ENCODE data around the gene TMEM121. TPM values are rescaled to one million over a fixed set of nuclear protein-coding genes. Genes with fewer than 3 reads are reported as not detected.

Gene TMEM121
- polyA plus RNA-seq, 1 donor (not counting 4 experiments of a cell fraction or from before 2014, with no cell fraction given): 0.18 TPM

DNA sequence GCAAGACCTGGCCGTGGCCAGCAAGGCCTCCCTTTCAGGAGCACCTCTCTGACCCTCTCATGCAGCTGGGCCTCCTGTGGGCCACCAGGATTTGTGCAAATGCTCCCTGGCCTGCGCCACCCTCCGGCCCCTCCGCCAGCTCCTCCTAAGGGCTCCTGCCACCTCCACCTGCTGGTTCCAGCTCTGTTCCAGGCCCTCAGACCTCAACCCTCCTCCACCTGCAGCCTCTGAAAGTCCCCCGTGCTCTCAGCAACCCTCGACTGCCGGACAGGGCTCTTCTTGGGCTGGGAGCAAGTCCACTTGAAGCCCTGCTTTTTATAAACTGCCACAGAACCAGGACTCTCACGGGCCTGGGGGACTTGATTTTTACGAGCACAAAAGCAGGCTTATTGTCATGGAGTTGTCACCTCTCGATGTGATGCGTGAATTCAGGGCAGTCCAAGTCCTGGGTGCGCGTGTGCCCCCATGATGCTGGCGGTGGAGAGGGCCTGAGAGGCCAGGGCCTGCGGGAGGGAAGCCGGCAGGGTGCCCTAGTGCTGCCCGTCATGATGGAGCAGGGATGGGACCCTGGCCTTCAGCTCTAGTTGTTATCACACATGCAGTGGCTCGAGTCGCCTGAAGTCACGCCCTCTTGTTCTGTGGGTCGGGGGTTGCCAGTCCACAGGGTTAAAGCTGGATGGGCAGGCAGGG lies 26.2 kb upstream of the TMEM121 start:
- H3K4me2 ChIP-seq (ENCODE audit: control insufficient read depth, extremely low read depth, insufficient read depth, low read depth, low read length): no peak overlapping the region
- FAIRE-seq (no peak), DNase-seq (ENCODE audit: low read depth, low spot score) (no peak)
- no peaks in the 10 kb centered on the region for H3K9me3 ChIP-seq (ENCODE audit: control insufficient read depth, low read depth, low read length)
- no peaks in the 10 kb centered on the region for H3K27me3 ChIP-seq (ENCODE audit: control insufficient read depth, extremely low read depth, insufficient read depth, low read length)
- peaks cover 6% of the 10 kb centered on the region for H3K4me1 ChIP-seq (ENCODE audit: control insufficient read depth, extremely low read depth, insufficient read depth, low read length)
- no peaks in the 10 kb centered on the region for H3K9me1 ChIP-seq (ENCODE audit: control insufficient read depth, extremely low read depth, insufficient read depth, low read length)
- H3K27ac ChIP-seq (ENCODE audit: control insufficient read depth, insufficient read depth, low read length): no peak overlapping the region
- TF ChIP-seq, protein P1, sequence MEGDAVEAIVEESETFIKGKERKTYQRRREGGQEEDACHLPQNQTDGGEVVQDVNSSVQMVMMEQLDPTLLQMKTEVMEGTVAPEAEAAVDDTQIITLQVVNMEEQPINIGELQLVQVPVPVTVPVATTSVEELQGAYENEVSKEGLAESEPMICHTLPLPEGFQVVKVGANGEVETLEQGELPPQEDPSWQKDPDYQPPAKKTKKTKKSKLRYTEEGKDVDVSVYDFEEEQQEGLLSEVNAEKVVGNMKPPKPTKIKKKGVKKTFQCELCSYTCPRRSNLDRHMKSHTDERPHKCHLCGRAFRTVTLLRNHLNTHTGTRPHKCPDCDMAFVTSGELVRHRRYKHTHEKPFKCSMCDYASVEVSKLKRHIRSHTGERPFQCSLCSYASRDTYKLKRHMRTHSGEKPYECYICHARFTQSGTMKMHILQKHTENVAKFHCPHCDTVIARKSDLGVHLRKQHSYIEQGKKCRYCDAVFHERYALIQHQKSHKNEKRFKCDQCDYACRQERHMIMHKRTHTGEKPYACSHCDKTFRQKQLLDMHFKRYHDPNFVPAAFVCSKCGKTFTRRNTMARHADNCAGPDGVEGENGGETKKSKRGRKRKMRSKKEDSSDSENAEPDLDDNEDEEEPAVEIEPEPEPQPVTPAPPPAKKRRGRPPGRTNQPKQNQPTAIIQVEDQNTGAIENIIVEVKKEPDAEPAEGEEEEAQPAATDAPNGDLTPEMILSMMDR (optimal IDR thresholded peaks at IDR 0.05 in 1 of 3, IDR thresholded peaks at IDR 0.05 in 1 of 3, conservative IDR thresholded peaks at IDR 0.05 in 1 of 3; ENCODE audit: extremely low read depth in 1 of 3, insufficient read depth in 2 of 3, low read length in 3 of 3): no peak
- TF ChIP-seq EZH2 (IDR thresholded peaks at IDR 0.05; ENCODE audit: low read length): no peak
- H3K9ac ChIP-seq (ENCODE audit: control insufficient read depth, extremely low read depth, insufficient read depth, low read length): no peak overlapping the region
- no peak overlapping the region for H3K4me3 ChIP-seq (ENCODE audit: control insufficient read depth in 2 of 3, extremely low read depth in 1 of 3, insufficient read depth in 2 of 3, low read depth in 1 of 3, low read length in 3 of 3)
- H2AFZ ChIP-seq (ENCODE audit: control insufficient read depth, low read length): no peak overlapping the region
- H4K20me1 ChIP-seq (ENCODE audit: control insufficient read depth, extremely low read depth, insufficient read depth, low read length): no peaks in the 10 kb centered on the region
- peaks cover 0 to 3% of the 10 kb centered on the region in 2 experiments for H3K36me3 ChIP-seq (ENCODE audit: control insufficient read depth in 2 of 2, extremely low read depth in 1 of 2, insufficient read depth in 2 of 2, low read length in 2 of 2)
- no peaks in the 10 kb centered on the region for H3K79me2 ChIP-seq (ENCODE audit: control insufficient read depth, insufficient read depth, low read length)
- dilution Hi-C loops (cut with MboI; ENCODE audit: extremely low pct_ligation_motif_present, low sequenced_read_pairs): no loop called here

- TF ChIP-seq, protein P1 (optimal IDR thresholded peaks at IDR 0.05 in 1 of 3, IDR thresholded peaks at IDR 0.05 in 1 of 3, conservative IDR thresholded peaks at IDR 0.05 in 1 of 3; ENCODE audit: extremely low read depth in 1 of 3, insufficient read depth in 2 of 3, low read length in 3 of 3): no peak
- no peak for TF ChIP-seq EZH2 (IDR thresholded peaks at IDR 0.05; ENCODE audit: low read length)
- DNase-seq (ENCODE audit: low read depth, low spot score): no peak
- no peak for FAIRE-seq
Measured at GRCh38 chr14:105500726-105501101, 25.7 kb upstream of the TMEM121 start.

More at GRCh38 chr14:105500726-105501101, 25.7 kb upstream of the TMEM121 start:
- peaks cover 6% of the 10 kb centered on the region for H3K4me1 ChIP-seq (ENCODE audit: control insufficient read depth, extremely low read depth, insufficient read depth, low read length)
- H3K9me1 ChIP-seq (ENCODE audit: control insufficient read depth, extremely low read depth, insufficient read depth, low read length): no peaks in the 10 kb centered on the region
- no peaks in the 10 kb centered on the region for H3K27me3 ChIP-seq (ENCODE audit: control insufficient read depth, extremely low read depth, insufficient read depth, low read length)
- H4K20me1 ChIP-seq (ENCODE audit: control insufficient read depth, extremely low read depth, insufficient read depth, low read length): no peaks in the 10 kb centered on the region
- no peaks in the 10 kb centered on the region for H3K79me2 ChIP-seq (ENCODE audit: control insufficient read depth, insufficient read depth, low read length)
- no peak overlapping the region for H3K27ac ChIP-seq (ENCODE audit: control insufficient read depth, insufficient read depth, low read length)
- no peak overlapping the region for H3K4me2 ChIP-seq (ENCODE audit: control insufficient read depth, extremely low read depth, insufficient read depth, low read depth, low read length)
- H3K9me3 ChIP-seq (ENCODE audit: control insufficient read depth, low read depth, low read length): no peaks in the 10 kb centered on the region
- dilution Hi-C loops (cut with MboI; ENCODE audit: extremely low pct_ligation_motif_present, low sequenced_read_pairs): no loop called here
- H3K9ac ChIP-seq (ENCODE audit: control insufficient read depth, extremely low read depth, insufficient read depth, low read length): no peak overlapping the region
- H2AFZ ChIP-seq (ENCODE audit: control insufficient read depth, low read length): no peak overlapping the region
- H3K36me3 ChIP-seq (ENCODE audit: control insufficient read depth in 2 of 2, extremely low read depth in 1 of 2, insufficient read depth in 2 of 2, low read length in 2 of 2): peaks cover 0 to 3% of the 10 kb centered on the region in 2 experiments
- H3K4me3 ChIP-seq (ENCODE audit: control insufficient read depth in 2 of 3, extremely low read depth in 1 of 3, insufficient read depth in 2 of 3, low read depth in 1 of 3, low read length in 3 of 3): no peak overlapping the region

All from keratinocyte (primary cell).